ENCODE measurements around the gene CDK5RAP2.

GRCh38 chr9:120385606-120386389 is 194.2 kb downstream of the CDK5RAP2 start:
- TF ChIP-seq CTCF (IDR thresholded peaks at IDR 0.05; ENCODE audit: low read depth, low read length) (no peak), MYC (IDR thresholded peaks at IDR 0.05; ENCODE audit: low read depth, low read length) (no peak), POLR2A (IDR thresholded peaks at IDR 0.05; ENCODE audit: extremely low read depth, insufficient read length) (no peak)

All from NB4 (cell line).